Right lobe of liver (tissue), 6 donors: ENCODE data around the gene TMEM218. TPM values are rescaled to one million over a fixed set of nuclear protein-coding genes. Genes with fewer than 3 reads are reported as not detected.

ENCODE experiments used
- ATAC-seq, 4 donors: fragments of 200-7000 bp; cut with Tn5 transposase; one replicate each; pipeline ENCODE4 v1.9.1; 2020; ENCODE audit warnings: mild to moderate bottlenecking in 4 of 4, moderate library complexity in 4 of 4
- DNase-seq, 3 donors: peaks; one replicate each; pipeline ENCODE4 v3.0.0-alpha.2; 2020
- H3K27ac ChIP-seq, 3 donors: fragments of 200-600 bp; one replicate each; pipeline ENCODE4 v1.8.0; 2022
- H3K27me3 ChIP-seq, 2 donors: fragments of 200-600 bp; one replicate each; pipeline ENCODE4 v1.8.0; 2022
- H3K36me3 ChIP-seq, 4 donors: fragments of 200-600 bp; sonication (generic) in 1 of 4; one replicate each; pipeline versions ENCODE4 v1.5.1 to v1.8.0; 2017 to 2022; ENCODE audit warnings: control low read depth in 1 of 4
- H3K4me1 ChIP-seq, 4 donors: fragments of 200-600 bp; sonication (generic) in 1 of 4; one replicate each; pipeline versions ENCODE4 v1.5.1 to v1.8.0; 2017 to 2022; ENCODE audit warnings: control low read depth in 1 of 4
- H3K4me3 ChIP-seq, 3 donors: fragments of 200-600 bp; one replicate each; pipeline ENCODE4 v1.8.0; 2022
- H3K9me3 ChIP-seq, 4 donors: fragments of 200-600 bp; sonication (generic) in 1 of 4; one replicate each; pipeline versions ENCODE4 v1.5.1 to v1.8.0; 2017 to 2022; ENCODE audit warnings: control low read depth in 1 of 4
- POLR2A ChIP-seq: fragments of 450-650 bp; IDR thresholded peaks from one replicate; pipeline ENCODE4 v1.6.1; 2017; ENCODE audit warnings: antibody characterized with exemption, mild to moderate bottlenecking
- WGBS: methylation state at CpG from one replicate; pipeline ENCODE4 v1.1.6; 2018; ENCODE audit warnings: low coverage, low lambda C conversion rate; ENCODE audit not compliant: insufficient coverage; ENCODE audit errors: missing lambda C conversion rate; 5-methylcytosine and 5-hydroxymethylcytosine counted together
- intact Hi-C, 2 donors: fragments of 100-400 bp; cut with DNase I; formaldehyde crosslinking; loops; one replicate each; pipeline versions ENCODE4 v1.11.2 to v1.14.1; 2022
- total RNA-seq, 6 experiments: library from RNA; depleted of rRNA in 2 of 6; stranded (reverse); fragments of >200 nt in 2 of 6; fragmentation: NEBNext Ultra II Directional in 3 of 6; extraction: Animal tissue kit (Norgen Biotek cat#: 25700) in 3 of 6; gene quantifications; one replicate each; pipeline versions ENCODE4 v1.1.0 to v1.2.4, GENCODE V29; 2016 to 2023
- TF ChIP-seq, protein P1 (sequence below), 4 donors: fragments of 200-600 bp in 3 of 4; fragments of 450-650 bp in 1 of 4; IDR thresholded peaks; one replicate each; pipeline versions ENCODE4 v1.5.1 to v1.8.0; 2016 to 2022; ENCODE audit warnings: antibody characterized with exemption in 4 of 4, mild to moderate bottlenecking in 2 of 4
- donor health status: DM: no; HTN: yes; CAD: no.
- donor health status: DM: no; HTN: no; CAD: no.
- donor health status: DM: no; HTN: no; CAD: no.
- donor health status: DM: no; HTN: yes; CAD: no.
- donor health status: DM: no; HTN: yes; CAD: no.

TMEM218 gene
- total RNA-seq, 6 experiments from 2014 or later = 7.4 to 13.5 (median 10.5) TPM

DNA sequence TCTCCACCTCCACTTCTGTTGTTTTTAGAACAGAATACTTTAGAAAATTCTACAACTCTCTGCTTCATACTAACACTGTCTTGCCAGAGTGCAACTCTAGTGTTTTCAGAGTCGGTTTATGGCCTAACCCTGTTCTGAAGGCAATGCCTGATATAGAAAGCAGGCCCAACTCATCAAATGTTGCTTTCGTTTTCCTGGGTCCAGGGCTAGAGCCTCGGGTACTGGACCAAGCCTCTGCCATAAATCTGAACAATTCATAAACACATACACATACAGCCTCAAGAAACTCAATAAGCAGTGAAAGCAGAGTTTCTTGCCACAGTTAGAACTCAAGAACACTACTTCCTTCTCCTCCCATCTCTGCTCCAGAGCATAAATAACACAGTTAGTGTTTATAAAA, 9.8 kb downstream of the TMEM218 start:
- Histone ChIP-seq H3K9me3 (no peaks in the 10 kb centered on the region), H3K36me3 (peaks cover 0 to 7% (median 3%) of the 10 kb centered on the region in 4 donors), H3K27me3 (no peaks in the 10 kb centered on the region), H3K27ac (no peak overlapping the region), H3K4me3 (no peak overlapping the region), H3K4me1 (no peaks in the 10 kb centered on the region)
- 51% methylated on average over 3 of the region's 3 CpGs for WGBS
- intact Hi-C loops = no loop called here
- TF ChIP-seq, protein P1, sequence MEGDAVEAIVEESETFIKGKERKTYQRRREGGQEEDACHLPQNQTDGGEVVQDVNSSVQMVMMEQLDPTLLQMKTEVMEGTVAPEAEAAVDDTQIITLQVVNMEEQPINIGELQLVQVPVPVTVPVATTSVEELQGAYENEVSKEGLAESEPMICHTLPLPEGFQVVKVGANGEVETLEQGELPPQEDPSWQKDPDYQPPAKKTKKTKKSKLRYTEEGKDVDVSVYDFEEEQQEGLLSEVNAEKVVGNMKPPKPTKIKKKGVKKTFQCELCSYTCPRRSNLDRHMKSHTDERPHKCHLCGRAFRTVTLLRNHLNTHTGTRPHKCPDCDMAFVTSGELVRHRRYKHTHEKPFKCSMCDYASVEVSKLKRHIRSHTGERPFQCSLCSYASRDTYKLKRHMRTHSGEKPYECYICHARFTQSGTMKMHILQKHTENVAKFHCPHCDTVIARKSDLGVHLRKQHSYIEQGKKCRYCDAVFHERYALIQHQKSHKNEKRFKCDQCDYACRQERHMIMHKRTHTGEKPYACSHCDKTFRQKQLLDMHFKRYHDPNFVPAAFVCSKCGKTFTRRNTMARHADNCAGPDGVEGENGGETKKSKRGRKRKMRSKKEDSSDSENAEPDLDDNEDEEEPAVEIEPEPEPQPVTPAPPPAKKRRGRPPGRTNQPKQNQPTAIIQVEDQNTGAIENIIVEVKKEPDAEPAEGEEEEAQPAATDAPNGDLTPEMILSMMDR (IDR thresholded peaks at IDR 0.05) = no peak
- no peak for TF ChIP-seq POLR2A
- no peak for ATAC-seq
- no peak for DNase-seq

DNA sequence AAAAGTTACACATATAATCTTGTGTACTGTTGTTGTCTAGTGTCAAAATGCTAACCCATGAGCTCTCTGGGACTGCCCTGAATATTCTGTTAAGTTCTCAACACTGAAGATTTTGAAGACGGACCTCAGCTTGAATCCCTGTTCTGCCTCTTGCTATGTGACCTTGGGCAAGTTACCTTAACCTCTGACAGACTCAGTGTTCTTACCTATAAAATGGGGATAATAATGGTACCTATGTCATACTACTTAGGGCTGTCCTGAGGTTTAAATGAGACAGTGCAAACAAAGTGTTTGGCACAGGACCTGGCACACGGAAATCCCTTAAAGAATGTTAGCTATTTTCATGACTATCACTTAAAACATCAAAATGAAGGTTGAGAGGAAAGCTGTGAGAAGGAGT, 11.3 kb downstream of the TMEM218 start:
- Histone ChIP-seq H3K27ac (no peak overlapping the region), H3K4me3 (no peak overlapping the region), H3K36me3 (peaks cover 0 to 10% (median 4%) of the 10 kb centered on the region in 4 donors), H3K4me1 (no peaks in the 10 kb centered on the region), H3K27me3 (no peaks in the 10 kb centered on the region), H3K9me3 (no peaks in the 10 kb centered on the region)
- ATAC-seq = no peak
- WGBS = 95% methylated on average over 2 of the region's 2 CpGs
- TF ChIP-seq, protein P1 (IDR thresholded peaks at IDR 0.05) = no peak
- no peak for TF ChIP-seq POLR2A
- intact Hi-C loops = no loop called here
- no peak for DNase-seq

DNA sequence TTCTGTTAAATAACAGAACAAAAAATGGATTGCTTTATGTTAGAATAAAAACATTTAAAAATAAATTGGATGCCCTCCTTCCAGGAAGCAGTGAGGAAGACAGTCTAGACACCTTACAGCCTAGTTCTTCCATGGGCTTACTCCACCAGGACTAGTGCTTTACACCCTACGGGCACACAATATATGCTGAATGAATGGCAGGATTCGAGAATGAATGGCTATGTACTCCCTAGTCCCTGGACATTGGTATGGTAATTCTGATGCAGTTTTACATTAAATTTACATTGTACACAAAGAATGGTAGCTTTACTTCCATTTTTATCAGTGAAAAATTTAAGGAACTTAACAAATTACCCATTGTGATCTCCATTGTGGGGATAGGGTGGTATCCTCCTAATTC, 16.7 kb downstream of the TMEM218 start:
- H3K9me3 ChIP-seq = no peaks in the 10 kb centered on the region
- no peaks in the 10 kb centered on the region for H3K4me1 ChIP-seq
- no peak overlapping the region for H3K27ac ChIP-seq
- DNase-seq (no peak), ATAC-seq (no peak)
- intact Hi-C loops = no loop called here
- WGBS = 60% methylated on average over 1 of the region's 2 CpGs
- TF ChIP-seq POLR2A = no peak
- TF ChIP-seq, protein P1 (IDR thresholded peaks at IDR 0.05) = no peak
- no peak overlapping the region for H3K4me3 ChIP-seq
- H3K27me3 ChIP-seq = no peaks in the 10 kb centered on the region
- peaks cover 0 to 10% (median 4%) of the 10 kb centered on the region in 4 donors for H3K36me3 ChIP-seq

DNA sequence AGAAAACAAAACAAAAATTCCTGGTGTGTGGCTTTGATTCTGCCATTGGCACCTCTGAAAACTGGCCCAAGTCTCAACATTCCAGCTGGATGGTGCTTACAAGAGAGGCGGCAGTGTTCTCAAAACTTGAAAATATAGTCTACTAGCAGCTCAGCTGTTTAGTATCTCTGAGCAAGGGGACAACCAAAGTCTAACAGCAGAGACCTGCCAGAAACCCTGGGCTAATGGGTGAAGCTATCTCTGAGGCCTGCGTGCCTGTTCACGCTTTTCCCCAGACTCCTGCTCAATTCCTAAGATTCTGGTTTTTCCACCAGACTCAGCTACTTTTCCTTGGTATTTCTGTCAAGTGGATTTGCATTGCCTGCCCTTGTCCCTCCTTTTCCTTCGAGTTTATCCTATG, 17.9 kb downstream of the TMEM218 start:
- no peak for TF ChIP-seq POLR2A
- TF ChIP-seq, protein P1 (IDR thresholded peaks at IDR 0.05) = no peak
- no peak for ATAC-seq
- 85% methylated on average over 4 of the region's 4 CpGs for WGBS
- Histone ChIP-seq H3K4me1 (no peaks in the 10 kb centered on the region), H3K27ac (no peak overlapping the region), H3K9me3 (no peaks in the 10 kb centered on the region), H3K4me3 (no peak overlapping the region), H3K36me3 (peaks cover 0 to 10% (median 4%) of the 10 kb centered on the region in 4 donors), H3K27me3 (no peaks in the 10 kb centered on the region)
- DNase-seq = no peak
- intact Hi-C loops = no loop called here

DNA sequence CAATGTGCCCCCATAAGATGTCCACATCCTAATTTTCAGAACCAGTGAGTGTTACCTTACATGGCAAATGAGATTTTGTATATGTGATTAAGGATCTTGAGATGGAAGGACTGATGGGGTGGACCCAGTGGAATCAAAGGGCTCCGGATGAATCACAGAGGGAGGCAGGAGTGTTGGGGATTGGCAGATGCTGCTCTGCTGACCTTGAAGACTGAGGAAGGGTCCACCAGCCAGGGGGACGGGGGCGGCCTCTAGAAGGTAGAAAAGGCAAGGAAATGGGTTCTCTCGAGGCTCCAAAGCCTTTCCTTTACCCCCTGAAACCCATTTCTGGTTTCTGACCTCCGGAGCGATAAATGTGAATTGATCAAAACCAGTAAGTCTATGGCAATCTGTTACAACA, 18.8 kb downstream of the TMEM218 start:
- ATAC-seq (no peak), DNase-seq (no peak)
- Histone ChIP-seq H3K4me1 (no peaks in the 10 kb centered on the region), H3K27ac (no peak overlapping the region), H3K27me3 (no peaks in the 10 kb centered on the region), H3K4me3 (no peak overlapping the region), H3K36me3 (peaks cover 0 to 8% (median 4%) of the 10 kb centered on the region in 4 donors), H3K9me3 (no peaks in the 10 kb centered on the region)
- TF ChIP-seq, protein P1 (IDR thresholded peaks at IDR 0.05) = no peak
- no peak for TF ChIP-seq POLR2A
- intact Hi-C loops = no loop called here
- WGBS = 67% methylated on average over 4 of the region's 6 CpGs
